ENCODE measurements around the gene ALDH1B1.

GRCh38 chr9:38424918-38425317 lies 32.4 kb downstream of the ALDH1B1 start:
- TF ChIP-seq HDAC6 (IDR thresholded peaks at IDR 0.05; ENCODE audit: unreplicated experiment) (no peak), PML (IDR thresholded peaks at IDR 0.05; ENCODE audit: low read length) (no peak), PAX8 (IDR thresholded peaks at IDR 0.05) (no peak), MEF2A (IDR thresholded peaks at IDR 0.05; ENCODE audit: insufficient read depth, low read depth, low read length) (no peak), NFYB (IDR thresholded peaks at IDR 0.05; ENCODE audit: insufficient read depth, low read depth, low read length) (no peak), FOXM1 (IDR thresholded peaks at IDR 0.05; ENCODE audit: low read depth, low read length) (no peak), ZNF384 (IDR thresholded peaks at IDR 0.05; ENCODE audit: borderline replicate concordance, low read depth, low read length) (no peak), REST (IDR thresholded peaks at IDR 0.05; ENCODE audit: low read depth, low read length) (no peak)
